GM13977 (cell line): ENCODE measurements around the gene NIPAL3.
"Not testable (repeated sequence)": the region's sequence is repeated elsewhere in the genome, so short reads cannot be mapped to it uniquely, and the experiment has no call there.

Experiments
- DNase-seq: peaks from one replicate; pipeline ENCODE4 v3.0.0; 2012; ENCODE audit warnings: low spot score
- in situ Hi-C: fragments of 300-500 bp; cut with MboI; formaldehyde crosslinking; loops from one replicate; pipeline ENCODE4 v1.12.0; 2022; ENCODE audit warnings: low sequenced_read_pairs, low pct_unique_long_range_greater_than_20kb, mixed read lengths, inconsistent platforms; ENCODE audit not compliant: unreplicated experiment
- TF ChIP-seq, protein P1 (sequence below): IDR thresholded peaks from 2 replicates; pipeline ENCODE4 v1.5.1; 2012; ENCODE audit warnings: mild to moderate bottlenecking, control low read depth; ENCODE audit not compliant: insufficient read depth; ENCODE audit errors: extremely low read depth, missing control alignments

Gene NIPAL3

GRCh38 chr1:24440436-24440835 is 24.8 kb downstream of the NIPAL3 start:
- in situ Hi-C loops = no loop called here
- DNase-seq = no peak
- TF ChIP-seq, protein P1, sequence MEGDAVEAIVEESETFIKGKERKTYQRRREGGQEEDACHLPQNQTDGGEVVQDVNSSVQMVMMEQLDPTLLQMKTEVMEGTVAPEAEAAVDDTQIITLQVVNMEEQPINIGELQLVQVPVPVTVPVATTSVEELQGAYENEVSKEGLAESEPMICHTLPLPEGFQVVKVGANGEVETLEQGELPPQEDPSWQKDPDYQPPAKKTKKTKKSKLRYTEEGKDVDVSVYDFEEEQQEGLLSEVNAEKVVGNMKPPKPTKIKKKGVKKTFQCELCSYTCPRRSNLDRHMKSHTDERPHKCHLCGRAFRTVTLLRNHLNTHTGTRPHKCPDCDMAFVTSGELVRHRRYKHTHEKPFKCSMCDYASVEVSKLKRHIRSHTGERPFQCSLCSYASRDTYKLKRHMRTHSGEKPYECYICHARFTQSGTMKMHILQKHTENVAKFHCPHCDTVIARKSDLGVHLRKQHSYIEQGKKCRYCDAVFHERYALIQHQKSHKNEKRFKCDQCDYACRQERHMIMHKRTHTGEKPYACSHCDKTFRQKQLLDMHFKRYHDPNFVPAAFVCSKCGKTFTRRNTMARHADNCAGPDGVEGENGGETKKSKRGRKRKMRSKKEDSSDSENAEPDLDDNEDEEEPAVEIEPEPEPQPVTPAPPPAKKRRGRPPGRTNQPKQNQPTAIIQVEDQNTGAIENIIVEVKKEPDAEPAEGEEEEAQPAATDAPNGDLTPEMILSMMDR = no peak

DNA sequence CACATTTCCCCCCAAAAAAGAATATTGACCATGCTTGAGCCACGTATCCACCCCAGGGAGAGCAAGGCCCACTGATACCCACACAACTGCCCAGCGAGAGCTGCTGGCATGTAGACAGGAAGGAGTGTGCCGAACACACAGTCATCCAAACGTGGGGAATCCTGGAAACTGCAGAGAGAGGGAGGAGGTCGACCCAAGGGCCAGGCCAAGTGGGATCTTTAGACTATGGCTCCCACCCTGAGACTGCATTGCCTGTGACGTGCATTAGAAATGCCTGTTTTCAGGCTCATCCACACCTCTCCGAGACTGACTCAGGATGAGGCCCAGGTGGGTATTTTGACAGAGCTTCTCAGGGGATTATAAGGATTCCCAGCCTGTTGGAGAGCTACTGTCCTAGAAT is 25.9 kb downstream of the NIPAL3 start:
- in situ Hi-C loops = no loop called here
- no peak for DNase-seq
- TF ChIP-seq, protein P1 = no peak

DNA sequence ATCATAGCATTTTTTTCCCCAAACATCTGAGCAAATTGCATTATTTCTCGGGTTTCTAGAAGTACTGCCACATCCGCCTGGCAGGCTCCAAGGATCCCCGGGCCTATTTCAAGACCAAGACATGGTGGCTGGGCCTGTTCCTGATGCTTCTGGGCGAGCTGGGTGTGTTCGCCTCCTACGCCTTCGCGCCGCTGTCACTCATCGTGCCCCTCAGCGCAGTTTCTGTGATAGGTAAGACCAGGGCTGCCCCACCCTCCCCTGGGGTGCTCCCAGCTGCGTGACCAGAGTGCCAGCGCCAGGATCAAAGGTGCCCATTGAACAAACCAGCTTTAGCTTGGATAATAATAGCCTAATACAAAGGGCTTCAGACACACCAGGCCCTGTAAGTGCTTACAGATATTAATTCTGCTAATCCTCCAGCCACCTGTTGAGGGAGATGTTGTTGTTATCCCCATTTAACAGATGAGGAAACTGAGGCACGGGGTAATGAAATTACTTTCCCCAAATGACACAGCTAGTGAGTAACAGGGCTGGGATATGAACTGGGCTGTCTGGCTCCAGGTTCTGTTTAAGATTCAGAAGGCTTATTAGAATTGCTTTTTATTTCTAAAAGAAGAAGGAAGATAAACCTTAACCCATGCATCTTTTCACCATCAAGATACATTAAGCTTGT is 26.5 kb downstream of the NIPAL3 start:
- TF ChIP-seq, protein P1 = no peak
- in situ Hi-C loops = no loop called here
- DNase-seq = no peak

DNA sequence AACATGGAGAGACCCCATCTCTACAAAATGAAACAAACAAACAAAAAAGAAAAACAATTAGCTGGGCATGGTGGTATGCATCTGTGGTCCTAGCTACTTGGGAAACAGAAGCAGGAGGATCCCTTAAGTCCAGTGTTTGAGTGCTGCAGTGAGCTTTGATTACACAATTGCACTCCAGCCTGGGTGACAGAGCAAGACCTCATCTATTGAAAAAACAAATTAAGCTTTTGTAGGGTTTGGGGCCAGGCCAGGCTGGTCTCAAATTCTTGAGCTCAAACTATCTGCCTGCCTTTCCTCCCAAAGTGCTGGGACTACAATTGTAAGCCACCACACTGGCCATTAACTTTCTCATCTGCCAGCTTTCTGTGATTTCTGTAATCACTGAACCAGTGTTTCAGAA is 27.2 kb downstream of the NIPAL3 start:
- no peak for DNase-seq
- in situ Hi-C loops = no loop called here
- TF ChIP-seq, protein P1 = no peak

GRCh38 chr1:24443241-24443656 is 27.6 kb downstream of the NIPAL3 start:
- no peak for DNase-seq
- in situ Hi-C loops = no loop called here
- TF ChIP-seq, protein P1 = no peak

DNA sequence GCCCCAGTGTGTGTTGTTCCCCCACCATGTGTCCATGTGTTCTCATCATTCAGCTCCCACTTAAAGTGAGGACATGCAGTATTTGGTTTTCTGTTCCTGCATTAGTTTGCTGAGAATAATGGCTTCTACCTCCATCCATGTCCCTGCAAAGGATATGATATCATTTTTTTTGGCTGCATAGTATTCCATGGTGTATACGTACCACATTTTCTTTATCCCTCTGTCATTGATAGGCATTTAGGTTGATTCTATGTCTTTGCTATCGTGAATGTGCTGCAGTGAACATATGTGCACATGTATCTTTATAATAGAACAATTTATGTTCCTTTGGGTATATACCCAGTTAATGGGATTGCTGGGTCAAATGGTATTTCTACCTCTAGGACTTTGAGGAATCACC is 30.8 kb downstream of the NIPAL3 start:
- in situ Hi-C loops = not testable (repeated sequence)

DNA sequence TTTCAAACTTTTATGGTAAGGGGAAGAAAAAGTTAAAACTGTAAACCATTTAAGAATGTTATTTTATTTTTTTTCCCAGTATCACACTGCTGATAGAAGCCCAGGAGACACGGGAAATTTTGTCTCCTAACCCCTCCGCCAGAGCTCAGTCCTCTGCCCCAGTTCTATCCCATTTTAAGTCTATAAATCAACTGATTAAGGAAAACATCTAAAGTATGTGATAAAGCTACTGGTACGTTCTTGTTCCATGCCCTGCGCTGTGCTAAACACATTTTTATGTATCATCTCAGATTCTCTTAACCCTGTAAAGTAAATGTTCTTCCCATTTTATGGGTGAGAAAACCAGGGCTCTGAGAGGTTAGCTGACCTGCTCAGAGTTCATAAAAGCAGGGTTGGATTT is 34.7 kb downstream of the NIPAL3 start:
- in situ Hi-C loops = no loop called here
- DNase-seq = no peak
- TF ChIP-seq, protein P1 = no peak

More for the DNA sequence above, 30.8 kb downstream of the NIPAL3 start:
- DNase-seq = not testable (repeated sequence)
